HepG2 (cell line): ENCODE data around the gene URM1. TPM values are rescaled to one million over a fixed set of nuclear protein-coding genes. Genes with fewer than 3 reads are reported as not detected.

ENCODE experiments used
- ATAC-seq: fragments of 200-7000 bp; cut with Tn5 transposase; 3 replicates; pipeline ENCODE4 v1.9.1; 2020; ENCODE audit warnings: mild to moderate bottlenecking, moderate library complexity
- BruUV-seq: library from RNA; stranded (reverse); fragments of 400-500 nt; replicated peaks from 2 replicates; lab custom pipeline; 2021; lab: Mats Ljungman, UMichigan
- CTCF ChIA-PET: fragments of 300-600 bp; formaldehyde crosslinking; extraction: SDS; loops from one replicate; lab custom pipeline; 2021; ENCODE audit warnings: low total read pairs, inconsistent platforms, low intra/inter-chr PET ratio; lab: Yijun Ruan, JAX
- POLR2A ChIA-PET: fragments of 350-600 bp; sonication (Branson Sonifier 250); formaldehyde crosslinking; loops from one replicate; lab custom pipeline; 2020; ENCODE audit warnings: antibody characterized with exemption, inconsistent platforms; lab: Yijun Ruan, JAX
- DNase-seq: peaks from one replicate; pipeline ENCODE4 v3.0.0-alpha.2; 2015; ENCODE audit warnings: low spot score
- FAIRE-seq: peaks from 3 replicates; lab custom pipeline; 2011; peaks lifted over from hg19 to GRCh38; lab: Jason Lieb, UNC
- H2AFZ ChIP-seq: one replicate; pipeline ENCODE4 v1.6.1; 2011; ENCODE audit warnings: low read length, inconsistent platforms
- H3K27ac ChIP-seq: fragments of 300-600 bp; 3 replicates; pipeline ENCODE4 v1.8.0; 2011; ENCODE audit warnings: mixed run types, mild to moderate bottlenecking, mixed read lengths, low read length, inconsistent platforms; ENCODE audit not compliant: insufficient read depth; ENCODE audit errors: extremely low read length
- H3K27me3 ChIP-seq, 2 experiments: fragments of 200-600 bp in 1 of 2; 2 replicates in 1 of 2; 3 replicates in 1 of 2; pipeline versions ENCODE4 v1.6.0 to v1.8.0; 2011; ENCODE audit warnings: low read length in 2 of 2, mild to moderate bottlenecking in 2 of 2, moderate library complexity in 2 of 2, inconsistent platforms in 1 of 2; ENCODE audit not compliant: insufficient read depth in 2 of 2, control insufficient read depth in 1 of 2
- H3K36me3 ChIP-seq, 2 experiments: fragments of 200-600 bp in 1 of 2; replicated peaks in 1 of 2; 2 replicates in 1 of 2; 3 replicates in 1 of 2; pipeline versions ENCODE4 v1.5.1 to v1.8.0; 2011; ENCODE audit warnings: low read length in 2 of 2, inconsistent platforms in 1 of 2; ENCODE audit not compliant: insufficient read depth in 2 of 2, control insufficient read depth in 1 of 2
- H3K4me1 ChIP-seq: 2 replicates; pipeline ENCODE4 v1.5.1; 2012; ENCODE audit warnings: low read length, inconsistent platforms; ENCODE audit not compliant: insufficient read depth
- H3K4me2 ChIP-seq: 2 replicates; pipeline ENCODE4 v1.6.0; 2011; ENCODE audit warnings: low read depth, low read length, inconsistent platforms
- H3K4me3 ChIP-seq, 3 experiments: fragments of 200-600 bp in 1 of 3; sonication (generic), shearing (Covaris generic) in 1 of 3; replicated peaks in 1 of 3; 2 replicates each; pipeline ENCODE4 v1.5.1; 2011 to 2016; ENCODE audit warnings: low read length in 3 of 3, inconsistent platforms in 2 of 3, low read depth in 2 of 3, mild to moderate bottlenecking in 2 of 3, control low read depth in 1 of 3, mixed read lengths in 1 of 3; ENCODE audit not compliant: insufficient read depth in 1 of 3
- H3K79me2 ChIP-seq: one replicate; pipeline ENCODE4 v1.6.1; 2011; ENCODE audit warnings: low read length, inconsistent platforms; ENCODE audit not compliant: insufficient read depth
- H3K9ac ChIP-seq: 2 replicates; pipeline ENCODE4 v1.6.0; 2011; ENCODE audit warnings: mild to moderate bottlenecking, low read depth, low read length, inconsistent platforms; ENCODE audit not compliant: insufficient read depth
- H3K9me3 ChIP-seq: 2 replicates; pipeline ENCODE4 v1.5.1; 2012; ENCODE audit warnings: mild to moderate bottlenecking, low read length
- H4K20me1 ChIP-seq: 2 replicates; pipeline ENCODE4 v1.6.0; 2011; ENCODE audit warnings: inconsistent platforms, mild to moderate bottlenecking, low read length, moderate library complexity; ENCODE audit not compliant: insufficient read depth
- EP300 ChIP-seq, 3 experiments: sonication (generic) in 1 of 3; formaldehyde crosslinking in 1 of 3; IDR thresholded peaks; 2 replicates each; pipeline versions ENCODE4 v1.5.1 to v1.6.1; 2011 to 2020; ENCODE audit warnings: low read depth in 2 of 3, low read length in 2 of 3, borderline replicate concordance in 1 of 3, improper control_type of control experiment in 1 of 3, mild to moderate bottlenecking in 1 of 3, missing genetic modification reagents in 1 of 3, moderate library complexity in 1 of 3
- ZC3H13 ChIP-seq: sonication (generic); formaldehyde crosslinking; IDR thresholded peaks from 2 replicates; pipeline ENCODE4 v1.8.1; 2023; ENCODE audit warnings: mild to moderate bottlenecking, missing genetic modification reagents, moderate library complexity
- ZNF367 ChIP-seq: sonication (generic); formaldehyde crosslinking; IDR thresholded peaks from 2 replicates; pipeline ENCODE4 v1.4.0; 2020; ENCODE audit warnings: missing genetic modification reagents, borderline replicate concordance
- ZNF629 ChIP-seq: sonication (generic); formaldehyde crosslinking; conservative IDR thresholded peaks from 2 replicates; pipeline ENCODE4 v1.5.0; 2020; ENCODE audit warnings: missing genetic modification reagents
- ZNF672 ChIP-seq: sonication (generic); formaldehyde crosslinking; IDR thresholded peaks from 2 replicates; pipeline ENCODE4 v1.8.1; 2022; ENCODE audit warnings: missing genetic modification reagents
- WGBS: methylation state at CpG from one replicate; pipeline ENCODE4 v1.1.6; 2017; ENCODE audit warnings: low lambda C conversion rate; 5-methylcytosine and 5-hydroxymethylcytosine counted together
- in situ Hi-C: cut with HindIII; loops from 2 replicates; pipeline ENCODE4 v1.10.0; 2017; ENCODE audit warnings: low pct_unique_long_range_greater_than_20kb; ENCODE audit not compliant: extremely low pct_ligation_motif_present
- intact Hi-C: fragments of 100-400 bp; cut with micrococcal nuclease; formaldehyde crosslinking; loops from one replicate; pipeline ENCODE4 v1.10.0; 2022; ENCODE audit not compliant: unreplicated experiment
- polyA plus RNA-seq, 8 experiments: library from polyadenylated mRNA; depleted of rRNA in 3 of 8; stranded (reverse) in 7 of 8; unstranded in 1 of 8; fragments of >200 nt; fragmentation: Illumina TruSeq in 4 of 8; extraction: Trizol in 4 of 8; gene quantifications; 2 replicates each; pipeline versions ENCODE4 v1.2.1 to v1.2.3, GENCODE V29; 2011 to 2016; ENCODE audit warnings: low read depth in 4 of 8, missing spikeins in 1 of 8, mixed read lengths in 1 of 8; ENCODE audit not compliant: insufficient read depth in 1 of 8
- total RNA-seq, 5 experiments: library from RNA; depleted of rRNA; stranded (reverse); fragments of >200 nt; fragmentation: Illumina TruSeq; extraction: Trizol; gene quantifications; 2 replicates each; pipeline ENCODE4 v1.2.3, GENCODE V29; 2016; ENCODE audit warnings: low read depth in 1 of 5
- TF ChIP-seq, protein P1 (sequence below): IDR thresholded peaks from 2 replicates; pipeline ENCODE4 v1.6.1; 2012; ENCODE audit warnings: low read depth, low read length, improper control_type of control experiment
- TF ChIP-seq, protein P2 (sequence below), 2 experiments: sonication (generic) in 1 of 2; formaldehyde crosslinking in 1 of 2; IDR thresholded peaks; 2 replicates each; pipeline versions ENCODE4 v1.6.1 to v1.9.0; 2014 to 2022; ENCODE audit warnings: antibody characterized with exemption in 1 of 2, borderline replicate concordance in 1 of 2, inconsistent platforms in 1 of 2, low read depth in 1 of 2, missing genetic modification reagents in 1 of 2
- TF ChIP-seq, protein P3 (sequence below): sonication (generic); formaldehyde crosslinking; IDR thresholded peaks from 2 replicates; pipeline ENCODE4 v1.4.0; 2020; ENCODE audit warnings: missing genetic modification reagents, mild to moderate bottlenecking, borderline replicate concordance

The URM1 gene
- total and polyA plus RNA-seq, 2 of the 13 experiments (the other 11 are each of a cell fraction or from before 2014, with no cell fraction given) = 37.1 to 41.3 TPM

DNA sequence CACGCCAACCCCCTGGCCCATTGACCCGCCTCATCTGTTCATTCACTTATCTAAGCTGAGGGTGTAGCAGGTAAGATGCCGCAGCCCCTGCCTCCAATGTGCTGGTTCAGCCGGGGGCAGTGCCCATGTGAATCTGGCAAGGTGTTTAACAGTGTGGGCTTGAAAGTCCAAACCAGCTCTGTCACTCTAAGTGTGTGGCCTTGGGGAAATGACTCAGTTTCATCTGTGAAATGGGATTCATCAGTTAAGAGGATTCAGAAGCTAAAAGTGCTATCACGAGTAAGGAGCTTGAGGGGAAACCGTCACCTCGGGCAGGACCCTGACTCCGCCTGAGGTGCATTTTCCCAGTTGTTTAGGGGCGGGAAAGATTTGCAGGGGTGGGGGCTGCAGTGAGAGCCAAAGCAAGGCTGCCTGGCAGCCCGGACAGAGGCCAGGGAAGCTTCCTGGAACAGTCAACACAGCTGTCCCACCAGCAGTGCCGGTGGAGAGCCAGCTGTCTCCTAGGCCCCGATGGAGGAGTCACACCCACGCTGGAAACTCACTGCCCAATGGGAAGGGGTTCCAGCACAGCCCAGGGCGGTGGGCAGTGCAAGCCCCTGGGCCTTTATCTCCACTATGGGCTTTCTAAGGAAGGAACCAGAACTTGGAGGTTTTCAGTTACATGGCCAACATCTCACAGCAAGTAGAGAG lies 9.7 kb upstream of the URM1 start:
- no peak for DNase-seq
- no peak overlapping the region; the same call in 1 of the 2 replicates for H3K9ac ChIP-seq
- in situ Hi-C loops (loop anchor here (5.0 kb wide), 1 partner anchor 51 kb away; no protein-coding TSS in a partner anchor), intact Hi-C loops (no loop called here)
- H3K9me3 ChIP-seq = no peaks in the 10 kb centered on the region
- H4K20me1 ChIP-seq = no peaks in the 10 kb centered on the region
- no peak overlapping the region for H3K4me3 ChIP-seq
- WGBS = 71% methylated on average over 14 of the region's 14 CpGs
- peak overlapping the region; percentile 98 for H3K4me2 ChIP-seq
- H3K27me3 ChIP-seq = no peaks in the 10 kb centered on the region; a peak in 1 of 5 replicates
- H2AFZ ChIP-seq = no peak overlapping the region
- 0 out of 5 replicates have a peak, but pooled peaks cover 0 to 1% of the 10 kb centered on the region in 2 experiments for H3K36me3 ChIP-seq
- no peaks in the 10 kb centered on the region for H3K79me2 ChIP-seq
- H3K27ac ChIP-seq = no peak overlapping the region
- no peak for FAIRE-seq
- TF ChIP-seq, protein P1, sequence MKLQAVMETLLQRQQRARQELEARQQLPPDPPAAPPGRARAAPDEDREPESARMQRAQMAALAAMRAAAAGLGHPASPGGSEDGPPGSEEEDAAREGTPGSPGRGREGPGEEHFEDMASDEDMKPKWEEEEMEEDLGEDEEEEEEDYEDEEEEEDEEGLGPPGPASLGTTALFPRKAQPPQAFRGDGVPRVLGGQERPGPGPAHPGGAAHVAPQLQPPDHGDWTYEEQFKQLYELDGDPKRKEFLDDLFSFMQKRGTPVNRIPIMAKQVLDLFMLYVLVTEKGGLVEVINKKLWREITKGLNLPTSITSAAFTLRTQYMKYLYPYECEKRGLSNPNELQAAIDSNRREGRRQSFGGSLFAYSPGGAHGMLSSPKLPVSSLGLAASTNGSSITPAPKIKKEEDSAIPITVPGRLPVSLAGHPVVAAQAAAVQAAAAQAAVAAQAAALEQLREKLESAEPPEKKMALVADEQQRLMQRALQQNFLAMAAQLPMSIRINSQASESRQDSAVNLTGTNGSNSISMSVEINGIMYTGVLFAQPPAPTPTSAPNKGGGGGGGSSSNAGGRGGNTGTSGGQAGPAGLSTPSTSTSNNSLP = no peak
- TF ChIP-seq EP300 (IDR thresholded peaks at IDR 0.05; ENCODE audit: low read depth in 2 of 2, low read length in 2 of 2) (no peak), EP300 (CRISPR knock-in tag; IDR thresholded peaks at IDR 0.05; ENCODE audit: borderline replicate concordance) (no peak), ZNF672 (CRISPR knock-in tag) (no peak), ZNF367 (CRISPR knock-in tag) (no peak), ZC3H13 (CRISPR knock-in tag) (0 out of 2 replicates have a peak, but pooled peaks have one; percentile 33), ZNF629 (CRISPR knock-in tag) (0 out of 2 replicates have a peak, but pooled peaks have one; percentile 29)
- TF ChIP-seq, protein P2, sequence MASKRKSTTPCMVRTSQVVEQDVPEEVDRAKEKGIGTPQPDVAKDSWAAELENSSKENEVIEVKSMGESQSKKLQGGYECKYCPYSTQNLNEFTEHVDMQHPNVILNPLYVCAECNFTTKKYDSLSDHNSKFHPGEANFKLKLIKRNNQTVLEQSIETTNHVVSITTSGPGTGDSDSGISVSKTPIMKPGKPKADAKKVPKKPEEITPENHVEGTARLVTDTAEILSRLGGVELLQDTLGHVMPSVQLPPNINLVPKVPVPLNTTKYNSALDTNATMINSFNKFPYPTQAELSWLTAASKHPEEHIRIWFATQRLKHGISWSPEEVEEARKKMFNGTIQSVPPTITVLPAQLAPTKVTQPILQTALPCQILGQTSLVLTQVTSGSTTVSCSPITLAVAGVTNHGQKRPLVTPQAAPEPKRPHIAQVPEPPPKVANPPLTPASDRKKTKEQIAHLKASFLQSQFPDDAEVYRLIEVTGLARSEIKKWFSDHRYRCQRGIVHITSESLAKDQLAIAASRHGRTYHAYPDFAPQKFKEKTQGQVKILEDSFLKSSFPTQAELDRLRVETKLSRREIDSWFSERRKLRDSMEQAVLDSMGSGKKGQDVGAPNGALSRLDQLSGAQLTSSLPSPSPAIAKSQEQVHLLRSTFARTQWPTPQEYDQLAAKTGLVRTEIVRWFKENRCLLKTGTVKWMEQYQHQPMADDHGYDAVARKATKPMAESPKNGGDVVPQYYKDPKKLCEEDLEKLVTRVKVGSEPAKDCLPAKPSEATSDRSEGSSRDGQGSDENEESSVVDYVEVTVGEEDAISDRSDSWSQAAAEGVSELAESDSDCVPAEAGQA (IDR thresholded peaks at IDR 0.05; ENCODE audit: low read depth) = no peak
- TF ChIP-seq, protein P2 (CRISPR knock-in tag; IDR thresholded peaks at IDR 0.05; ENCODE audit: borderline replicate concordance) = no peak
- TF ChIP-seq, protein P3, sequence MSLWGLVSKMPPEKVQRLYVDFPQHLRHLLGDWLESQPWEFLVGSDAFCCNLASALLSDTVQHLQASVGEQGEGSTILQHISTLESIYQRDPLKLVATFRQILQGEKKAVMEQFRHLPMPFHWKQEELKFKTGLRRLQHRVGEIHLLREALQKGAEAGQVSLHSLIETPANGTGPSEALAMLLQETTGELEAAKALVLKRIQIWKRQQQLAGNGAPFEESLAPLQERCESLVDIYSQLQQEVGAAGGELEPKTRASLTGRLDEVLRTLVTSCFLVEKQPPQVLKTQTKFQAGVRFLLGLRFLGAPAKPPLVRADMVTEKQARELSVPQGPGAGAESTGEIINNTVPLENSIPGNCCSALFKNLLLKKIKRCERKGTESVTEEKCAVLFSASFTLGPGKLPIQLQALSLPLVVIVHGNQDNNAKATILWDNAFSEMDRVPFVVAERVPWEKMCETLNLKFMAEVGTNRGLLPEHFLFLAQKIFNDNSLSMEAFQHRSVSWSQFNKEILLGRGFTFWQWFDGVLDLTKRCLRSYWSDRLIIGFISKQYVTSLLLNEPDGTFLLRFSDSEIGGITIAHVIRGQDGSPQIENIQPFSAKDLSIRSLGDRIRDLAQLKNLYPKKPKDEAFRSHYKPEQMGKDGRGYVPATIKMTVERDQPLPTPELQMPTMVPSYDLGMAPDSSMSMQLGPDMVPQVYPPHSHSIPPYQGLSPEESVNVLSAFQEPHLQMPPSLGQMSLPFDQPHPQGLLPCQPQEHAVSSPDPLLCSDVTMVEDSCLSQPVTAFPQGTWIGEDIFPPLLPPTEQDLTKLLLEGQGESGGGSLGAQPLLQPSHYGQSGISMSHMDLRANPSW = no peak
- TF ChIP-seq, all 625 proteins: peak for 2
- ChIA-PET CTCF (interaction anchor here (1.3 to 2.5 kb wide), 3 partner anchors 49 to 53 kb away, joined by 3 to 24 read pairs (median 9); no protein-coding TSS in a partner anchor), POLR2A (interaction anchor here (1.0 to 1.5 kb wide), 6 partner anchors 10 to 86 kb away, joined by 3 to 14 read pairs (median 6); partner anchors contain the start of genes GOLGA2, SWI5 and URM1)
- BruUV-seq = no TSS peak
- H3K4me1 ChIP-seq = peaks cover 34% of the 10 kb centered on the region
- ATAC-seq = no peak
